ENCODE results near the gene IL1RAPL2.

- TF ChIP-seq CTCF (IDR thresholded peaks at IDR 0.05) (no peak), POLR2A (IDR thresholded peaks at IDR 0.05) (no peak)
Measured at GRCh38 chrX:104567506-104567905, 1.5 kb downstream of the IL1RAPL2 start.

Data from right lobe of liver (tissue), 4 donors.